Lower leg skin (tissue), 3 donors: ENCODE data around the gene RNASEH2C.

Source experiments
- CTCF ChIP-seq, 3 donors: fragments of 450-650 bp; IDR thresholded peaks; one replicate each; pipeline ENCODE4 v1.5.1; 2016; ENCODE audit warnings: antibody characterized with exemption in 3 of 3, mild to moderate bottlenecking in 3 of 3, moderate library complexity in 2 of 3
- POLR2A ChIP-seq, 2 donors: fragments of 450-650 bp; IDR thresholded peaks; one replicate each; pipeline ENCODE4 v1.6.1; 2016 to 2017; ENCODE audit warnings: antibody characterized with exemption in 2 of 2, mild to moderate bottlenecking in 1 of 2, moderate library complexity in 1 of 2

- TF ChIP-seq CTCF (IDR thresholded peaks at IDR 0.05) (no peak), POLR2A (IDR thresholded peaks at IDR 0.05) (no peak)
Observed at GRCh38 chr11:65744699-65745042, 24.1 kb upstream of the RNASEH2C start.
